ENCODE data around the gene PTPN1.

The PTPN1 gene

DNA sequence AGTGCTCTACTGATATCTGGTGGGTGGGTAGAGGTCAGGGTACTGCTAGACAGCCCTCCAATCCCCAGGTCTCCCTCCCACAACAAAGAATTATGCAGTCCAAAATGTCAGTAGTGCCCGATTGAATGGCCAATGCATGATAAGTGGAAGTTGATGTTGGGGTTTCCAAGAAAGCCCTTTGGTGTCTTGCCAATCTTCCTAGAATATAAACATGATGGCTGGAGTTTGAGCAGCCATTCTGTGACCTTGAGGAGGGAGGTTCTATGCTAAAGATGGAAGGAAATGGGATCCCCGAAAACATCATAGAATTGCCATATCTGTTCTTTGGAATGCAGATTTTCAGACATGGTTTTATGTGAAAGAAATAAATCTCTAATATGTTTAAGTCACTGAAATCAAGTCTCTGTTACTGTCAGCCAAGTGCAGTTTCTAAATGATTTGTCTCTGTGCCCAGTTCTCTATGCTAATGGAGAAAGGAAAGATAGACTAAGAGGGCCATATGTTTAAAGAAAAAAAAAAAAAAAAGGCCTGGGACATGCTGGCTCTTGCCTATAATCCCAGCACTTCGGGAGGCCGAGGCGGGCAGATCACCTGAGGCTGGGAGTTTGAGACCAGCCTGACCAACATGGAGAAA is 32.8 kb upstream of the PTPN1 start:
- peaks cover 10% of the 10 kb centered on the region for H3K4me1 ChIP-seq (ENCODE audit: insufficient read depth, low read length, poor library complexity, severe bottlenecking)

GRCh38 chr20:50478162-50478990 is 31.8 kb upstream of the PTPN1 start:
- Histone ChIP-seq H4K20me1 (ENCODE audit: insufficient read depth, low read length, poor library complexity, severe bottlenecking) (no peaks in the 10 kb centered on the region), H3K4me3 (ENCODE audit: low read length, poor library complexity, severe bottlenecking) (no peak overlapping the region), H3K4me1 (ENCODE audit: insufficient read depth, low read length, poor library complexity, severe bottlenecking) (peaks cover 17% of the 10 kb centered on the region), H3K9me2 (replicated peaks; ENCODE audit: low read depth, low read length) (no peaks in the 10 kb centered on the region), H3K9ac (ENCODE audit: low read depth, low read length, poor library complexity, severe bottlenecking) (no peak overlapping the region), H3F3A (ENCODE audit: low read depth) (no peaks in the 10 kb centered on the region), H3K9me3 (ENCODE audit: insufficient read depth, low read depth, low read length) (no peaks in the 10 kb centered on the region), H3K36me3 (ENCODE audit: insufficient read depth, low read length) (no peaks in the 10 kb centered on the region), H3K27me3 (ENCODE audit: insufficient read depth, low read length, poor library complexity, severe bottlenecking) (no peaks in the 10 kb centered on the region), H2AFZ (ENCODE audit: low read length) (peak overlapping the region; percentile 74), H3K79me2 (ENCODE audit: insufficient read depth, low read length) (no peaks in the 10 kb centered on the region), H3K4me2 (ENCODE audit: low read depth, low read length, poor library complexity, severe bottlenecking) (peak overlapping the region; percentile 52)
- TF ChIP-seq, protein P1, sequence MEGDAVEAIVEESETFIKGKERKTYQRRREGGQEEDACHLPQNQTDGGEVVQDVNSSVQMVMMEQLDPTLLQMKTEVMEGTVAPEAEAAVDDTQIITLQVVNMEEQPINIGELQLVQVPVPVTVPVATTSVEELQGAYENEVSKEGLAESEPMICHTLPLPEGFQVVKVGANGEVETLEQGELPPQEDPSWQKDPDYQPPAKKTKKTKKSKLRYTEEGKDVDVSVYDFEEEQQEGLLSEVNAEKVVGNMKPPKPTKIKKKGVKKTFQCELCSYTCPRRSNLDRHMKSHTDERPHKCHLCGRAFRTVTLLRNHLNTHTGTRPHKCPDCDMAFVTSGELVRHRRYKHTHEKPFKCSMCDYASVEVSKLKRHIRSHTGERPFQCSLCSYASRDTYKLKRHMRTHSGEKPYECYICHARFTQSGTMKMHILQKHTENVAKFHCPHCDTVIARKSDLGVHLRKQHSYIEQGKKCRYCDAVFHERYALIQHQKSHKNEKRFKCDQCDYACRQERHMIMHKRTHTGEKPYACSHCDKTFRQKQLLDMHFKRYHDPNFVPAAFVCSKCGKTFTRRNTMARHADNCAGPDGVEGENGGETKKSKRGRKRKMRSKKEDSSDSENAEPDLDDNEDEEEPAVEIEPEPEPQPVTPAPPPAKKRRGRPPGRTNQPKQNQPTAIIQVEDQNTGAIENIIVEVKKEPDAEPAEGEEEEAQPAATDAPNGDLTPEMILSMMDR (conservative IDR thresholded peaks at IDR 0.05; ENCODE audit: low read length), result peak; percentile 87
- no peak for TF ChIP-seq EZH2phosphoT487 (IDR thresholded peaks at IDR 0.05; ENCODE audit: borderline replicate concordance)

More for the DNA sequence above, 32.8 kb upstream of the PTPN1 start:
- H3K9me3 ChIP-seq (ENCODE audit: insufficient read depth, low read depth, low read length), result no peaks in the 10 kb centered on the region
- H3K4me2 ChIP-seq (ENCODE audit: low read depth, low read length, poor library complexity, severe bottlenecking), result no peak overlapping the region
- no peaks in the 10 kb centered on the region for H3F3A ChIP-seq (ENCODE audit: low read depth)
- no peak overlapping the region for H3K4me3 ChIP-seq (ENCODE audit: low read length, poor library complexity, severe bottlenecking)
- TF ChIP-seq EZH2phosphoT487 (IDR thresholded peaks at IDR 0.05; ENCODE audit: borderline replicate concordance), result no peak
- TF ChIP-seq, protein P1 (conservative IDR thresholded peaks at IDR 0.05; ENCODE audit: low read length), result 0 out of 2 replicates have a peak, but pooled peaks have one; percentile 15
- H4K20me1 ChIP-seq (ENCODE audit: insufficient read depth, low read length, poor library complexity, severe bottlenecking), result no peaks in the 10 kb centered on the region
- H3K9me2 ChIP-seq (replicated peaks; ENCODE audit: low read depth, low read length), result no peaks in the 10 kb centered on the region
- no peaks in the 10 kb centered on the region for H3K79me2 ChIP-seq (ENCODE audit: insufficient read depth, low read length)
- H2AFZ ChIP-seq (ENCODE audit: low read length), result no peak overlapping the region
- no peaks in the 10 kb centered on the region for H3K36me3 ChIP-seq (ENCODE audit: insufficient read depth, low read length)
- H3K9ac ChIP-seq (ENCODE audit: low read depth, low read length, poor library complexity, severe bottlenecking), result no peak overlapping the region
- H3K27me3 ChIP-seq (ENCODE audit: insufficient read depth, low read length, poor library complexity, severe bottlenecking), result no peaks in the 10 kb centered on the region

DNA sequence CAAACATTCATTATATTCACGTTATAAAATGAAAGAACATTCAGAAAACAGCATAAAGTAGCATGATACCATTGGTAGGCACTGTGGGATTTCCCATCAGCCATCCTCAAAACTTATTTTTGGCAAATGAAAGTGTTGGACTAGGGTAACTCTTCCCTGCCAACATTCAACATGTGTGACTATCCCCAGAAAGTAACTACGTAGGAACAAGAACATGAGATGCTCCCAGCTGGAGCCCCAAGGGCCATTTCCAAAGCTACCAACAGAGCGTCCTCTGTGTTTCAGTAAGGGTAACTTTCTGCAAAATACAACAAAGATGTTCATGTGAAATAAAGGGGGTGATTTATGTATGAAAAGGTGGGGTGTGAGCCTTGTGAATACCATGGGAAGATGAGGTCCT is 28.4 kb upstream of the PTPN1 start:
- no peaks in the 10 kb centered on the region for H3F3A ChIP-seq (ENCODE audit: low read depth)
- H4K20me1 ChIP-seq (ENCODE audit: insufficient read depth, low read length, poor library complexity, severe bottlenecking), result no peaks in the 10 kb centered on the region
- no peaks in the 10 kb centered on the region for H3K79me2 ChIP-seq (ENCODE audit: insufficient read depth, low read length)
- H2AFZ ChIP-seq (ENCODE audit: low read length), result no peak overlapping the region
- H3K9me2 ChIP-seq (replicated peaks; ENCODE audit: low read depth, low read length), result no peaks in the 10 kb centered on the region
- H3K27me3 ChIP-seq (ENCODE audit: insufficient read depth, low read length, poor library complexity, severe bottlenecking), result no peaks in the 10 kb centered on the region
- H3K36me3 ChIP-seq (ENCODE audit: insufficient read depth, low read length), result no peaks in the 10 kb centered on the region
- peaks cover 27% of the 10 kb centered on the region for H3K4me1 ChIP-seq (ENCODE audit: insufficient read depth, low read length, poor library complexity, severe bottlenecking)
- H3K9me3 ChIP-seq (ENCODE audit: insufficient read depth, low read depth, low read length), result no peaks in the 10 kb centered on the region
- peak overlapping the region; percentile 65 for H3K4me2 ChIP-seq (ENCODE audit: low read depth, low read length, poor library complexity, severe bottlenecking)
- no peak overlapping the region for H3K4me3 ChIP-seq (ENCODE audit: low read length, poor library complexity, severe bottlenecking)
- H3K9ac ChIP-seq (ENCODE audit: low read depth, low read length, poor library complexity, severe bottlenecking), result peak overlapping the region; percentile 70
- TF ChIP-seq, protein P1 (conservative IDR thresholded peaks at IDR 0.05; ENCODE audit: low read length), result no peak
- no peak for TF ChIP-seq EZH2phosphoT487 (IDR thresholded peaks at IDR 0.05; ENCODE audit: borderline replicate concordance)
